Calu3 (cell line): ENCODE results near the gene BFSP2. TPM values are rescaled to one million over a fixed set of nuclear protein-coding genes. Genes with fewer than 3 reads are reported as not detected.
"Not testable (repeated sequence)": the region's sequence is repeated elsewhere in the genome, so short reads cannot be mapped to it uniquely, and the experiment has no call there.

Experiments
- BruUV-seq: library from RNA; stranded (reverse); fragments of 400-500 nt; replicated peaks from 2 replicates; lab custom pipeline; 2021; lab: Mats Ljungman, UMichigan
- CTCF ChIA-PET: fragments of 300-600 bp; sonication (Branson Sonifier 250); formaldehyde crosslinking; loops from one replicate; lab custom pipeline; 2022; ENCODE audit warnings: antibody characterized with exemption; lab: Charles Lee
- DNase-seq: peaks from one replicate; pipeline ENCODE4 v3.0.0; 2022
- H3K27ac Mint-ChIP-seq: one replicate; pipeline ENCODE4 v1.8.0; 2022; ENCODE audit warnings: mixed read lengths; ENCODE audit not compliant: unreplicated experiment
- H3K27me3 Mint-ChIP-seq: one replicate; pipeline ENCODE4 v1.8.0; 2022; ENCODE audit warnings: mixed read lengths; ENCODE audit not compliant: unreplicated experiment
- H3K36me3 Mint-ChIP-seq: one replicate; pipeline ENCODE4 v1.8.0; 2022; ENCODE audit warnings: mild to moderate bottlenecking, moderate library complexity, mixed read lengths; ENCODE audit not compliant: insufficient read depth, unreplicated experiment
- H3K4me1 Mint-ChIP-seq: one replicate; pipeline ENCODE4 v1.8.0; 2022; ENCODE audit warnings: mild to moderate bottlenecking, low read depth, mixed read lengths; ENCODE audit not compliant: unreplicated experiment
- H3K4me3 Mint-ChIP-seq: one replicate; pipeline ENCODE4 v1.8.0; 2022; ENCODE audit warnings: mild to moderate bottlenecking, low read depth, moderate library complexity, mixed read lengths; ENCODE audit not compliant: unreplicated experiment
- H3K9me3 Mint-ChIP-seq: one replicate; pipeline ENCODE4 v1.8.0; 2022; ENCODE audit warnings: low read depth, mixed read lengths; ENCODE audit not compliant: unreplicated experiment
- CTCF ChIP-seq: fragments of 200-600 bp; IDR thresholded peaks from one replicate; pipeline ENCODE4 v1.8.0; 2022; ENCODE audit warnings: antibody characterized with exemption; ENCODE audit not compliant: unreplicated experiment
- intact Hi-C: fragments of 100-400 bp; cut with micrococcal nuclease; formaldehyde crosslinking; loops from one replicate; pipeline ENCODE4 v1.10.0; 2022; ENCODE audit not compliant: unreplicated experiment
- total RNA-seq: library from RNA; stranded (reverse); gene quantifications from 2 replicates; pipeline ENCODE4 v1.2.3, GENCODE V29; 2022

Gene BFSP2
- total RNA-seq, 1 experiment from 2014 or later: not detected

DNA sequence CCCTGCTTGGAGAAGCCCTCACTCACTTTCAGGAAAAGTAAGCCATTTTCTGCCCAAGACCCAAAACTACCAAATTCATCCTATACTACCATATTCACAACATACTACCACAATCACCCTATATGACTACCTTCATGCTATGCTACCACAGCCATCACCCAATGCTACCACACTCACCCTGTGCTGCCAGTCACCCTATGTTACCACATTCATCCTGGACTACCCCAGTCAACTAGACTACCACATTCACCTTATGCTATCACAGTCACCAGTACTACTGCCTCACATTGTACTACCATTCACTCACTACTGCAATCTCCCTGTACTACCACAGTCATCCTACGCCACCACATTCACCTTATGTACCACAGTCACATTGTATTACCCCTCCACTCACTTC lies 115.3 kb downstream of the BFSP2 start:
- Mint-ChIP-seq H3K4me3 (no peak overlapping the region), H3K36me3 (no peaks in the 10 kb centered on the region), H3K27ac (no peak overlapping the region), H3K27me3 (no peaks in the 10 kb centered on the region), H3K4me1 (no peaks in the 10 kb centered on the region), H3K9me3 (no peaks in the 10 kb centered on the region)
- intact Hi-C loops: no loop called here
- DNase-seq: no peak
- BruUV-seq: no TSS peak
- CTCF ChIA-PET: no interaction called here
- no peak for TF ChIP-seq CTCF

DNA sequence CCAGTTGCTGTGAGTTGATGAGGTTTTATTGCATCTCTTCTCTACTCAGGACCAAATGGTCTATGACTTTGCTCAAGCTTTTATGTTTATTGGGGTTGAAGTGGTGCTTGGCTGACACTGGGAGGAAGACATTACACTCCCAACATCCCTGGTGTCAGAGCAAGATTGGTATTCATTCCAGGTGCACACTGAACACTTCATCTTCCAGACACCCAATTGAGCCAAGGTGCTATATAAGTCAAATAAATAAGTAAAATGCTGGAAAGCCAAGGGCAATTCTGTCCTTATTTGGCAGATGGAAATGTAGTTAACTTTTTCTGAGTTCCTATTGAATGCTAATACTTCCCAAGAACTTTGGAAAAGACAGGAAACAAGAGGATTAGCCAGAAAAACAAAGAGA lies 120.4 kb downstream of the BFSP2 start:
- Mint-ChIP-seq H3K36me3 (no peaks in the 10 kb centered on the region), H3K4me3 (no peak overlapping the region), H3K4me1 (peaks cover 28% of the 10 kb centered on the region), H3K27ac (no peak overlapping the region), H3K9me3 (no peaks in the 10 kb centered on the region), H3K27me3 (no peaks in the 10 kb centered on the region)
- CTCF ChIA-PET: interaction anchor here (1.3 kb wide), 1 partner anchor 48 kb away, joined by 3 read pairs; no protein-coding TSS in a partner anchor
- intact Hi-C loops: loop anchor here (2.0 kb wide), 1 partner anchor 31 kb away; no protein-coding TSS in a partner anchor
- no peak for TF ChIP-seq CTCF
- no peak for DNase-seq
- no TSS peak for BruUV-seq

DNA sequence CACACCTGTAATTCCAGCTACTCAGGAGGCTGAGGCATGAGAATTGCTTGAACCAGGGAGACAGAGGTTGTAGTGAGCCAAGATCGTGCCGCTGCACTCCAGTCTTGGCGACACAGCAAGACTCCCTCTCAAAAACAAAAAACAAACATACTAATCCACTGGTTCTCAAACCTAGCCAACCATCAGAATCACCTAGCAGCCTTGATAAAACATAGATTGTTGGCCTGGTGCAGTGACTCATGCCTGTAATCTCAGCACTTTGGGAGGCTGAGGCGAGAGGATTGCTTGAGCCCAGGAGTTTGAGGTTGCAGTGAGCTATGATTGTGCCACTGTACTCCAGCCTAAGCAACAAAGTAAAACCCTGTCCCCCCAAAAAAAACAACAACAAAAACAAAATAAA lies 121.1 kb downstream of the BFSP2 start:
- H3K27me3 Mint-ChIP-seq, H3K27ac Mint-ChIP-seq, H3K4me3 Mint-ChIP-seq, H3K36me3 Mint-ChIP-seq, H3K9me3 Mint-ChIP-seq, BruUV-seq: not testable (repeated sequence)
- H3K4me1 Mint-ChIP-seq: peaks cover 28% of the 10 kb centered on the region
- CTCF ChIA-PET: interaction anchor here (0.6 kb wide), 2 partner anchors 51 to 101 kb away, joined by 4 to 12 read pairs; no protein-coding TSS in a partner anchor
- intact Hi-C loops: loop anchor here (2.0 kb wide), 1 partner anchor 32 kb away; no protein-coding TSS in a partner anchor
- peak; percentile 35 for DNase-seq

DNA sequence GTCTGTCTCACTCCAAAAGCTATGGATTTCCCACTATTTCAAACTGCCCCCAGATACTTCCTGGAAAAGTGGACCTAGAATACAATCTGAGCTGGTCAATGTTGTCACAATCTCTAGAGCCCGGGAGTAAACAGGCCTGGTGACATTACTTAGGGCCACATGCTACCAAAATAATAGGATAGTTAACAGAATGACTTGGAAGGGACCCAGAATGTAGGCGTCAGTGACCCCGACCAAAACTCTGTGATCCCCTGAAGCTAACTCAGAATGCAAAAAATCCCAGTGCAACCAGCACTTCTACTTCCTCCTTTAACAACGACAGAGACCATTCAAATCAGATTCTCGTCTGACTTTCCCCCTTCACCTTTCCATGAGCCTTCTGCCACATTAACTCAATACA lies 122.1 kb downstream of the BFSP2 start:
- Mint-ChIP-seq H3K36me3 (no peaks in the 10 kb centered on the region), H3K27me3 (no peaks in the 10 kb centered on the region), H3K4me3 (no peak overlapping the region), H3K9me3 (no peaks in the 10 kb centered on the region), H3K27ac (peak overlapping the region; percentile 20), H3K4me1 (peaks cover 28% of the 10 kb centered on the region)
- intact Hi-C loops: loop anchor here (2.0 kb wide), 2 partner anchors 33 to 47 kb away; no protein-coding TSS in a partner anchor
- no TSS peak for BruUV-seq
- no peak for TF ChIP-seq CTCF
- no peak for DNase-seq
- CTCF ChIA-PET: interaction anchor here (0.7 to 1.1 kb wide), 3 partner anchors 42 to 56 kb away, joined by 3 to 4 read pairs (median 3); partner anchors contain the start of gene CDV3

DNA sequence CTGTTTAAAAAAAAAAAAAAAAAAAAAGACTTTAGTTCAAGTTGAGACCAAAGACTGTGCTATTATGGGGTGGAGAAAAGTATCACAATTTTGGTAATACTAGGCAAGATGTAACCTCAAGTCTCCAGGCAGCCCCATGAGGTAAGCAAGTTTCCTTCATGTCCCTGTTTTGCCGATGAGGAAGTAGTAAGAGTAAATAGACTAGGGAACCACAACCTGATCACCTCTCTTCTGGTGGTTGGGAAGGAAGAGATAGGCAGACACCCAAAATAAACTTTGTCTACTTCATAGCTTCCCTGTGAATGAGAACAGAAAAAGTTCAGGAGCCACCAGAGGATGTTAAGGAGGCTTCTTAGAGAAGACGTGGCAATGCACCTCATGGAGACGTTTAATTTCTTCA lies 123.9 kb downstream of the BFSP2 start:
- not testable (repeated sequence) for H3K27me3 Mint-ChIP-seq, H3K4me3 Mint-ChIP-seq, H3K36me3 Mint-ChIP-seq, BruUV-seq, H3K9me3 Mint-ChIP-seq
- intact Hi-C loops: loop anchor here (2.0 kb wide), 1 partner anchor 45 kb away; no protein-coding TSS in a partner anchor
- H3K27ac Mint-ChIP-seq: peak overlapping the region; percentile 70
- H3K4me1 Mint-ChIP-seq: peaks cover 28% of the 10 kb centered on the region
- CTCF ChIA-PET: interaction anchor here (0.7 to 0.8 kb wide), 2 partner anchors 44 to 56 kb away, joined by 3 to 5 read pairs; no protein-coding TSS in a partner anchor
- peak; percentile 50 for DNase-seq

Other genes with a start within 250 kb of the BFSP2 start
- 276 and 306 TPM in 2 replicates for gene CDV3, start 173.6 kb downstream of the BFSP2 start, total RNA-seq